Myometrial cell (primary cell): ENCODE data around the gene PRR13. TPM values are rescaled to one million over a fixed set of nuclear protein-coding genes. Genes with fewer than 3 reads are reported as not detected.

Experiments
- total RNA-seq: library from RNA; depleted of rRNA; stranded (reverse); fragments of >200 nt; gene quantifications from 2 replicates; pipeline ENCODE4 v1.2.3, GENCODE V29; 2015

Gene PRR13, protein sequence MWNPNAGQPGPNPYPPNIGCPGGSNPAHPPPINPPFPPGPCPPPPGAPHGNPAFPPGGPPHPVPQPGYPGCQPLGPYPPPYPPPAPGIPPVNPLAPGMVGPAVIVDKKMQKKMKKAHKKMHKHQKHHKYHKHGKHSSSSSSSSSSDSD
- total RNA-seq, result 109 and 110 TPM in 2 replicates

DNA sequence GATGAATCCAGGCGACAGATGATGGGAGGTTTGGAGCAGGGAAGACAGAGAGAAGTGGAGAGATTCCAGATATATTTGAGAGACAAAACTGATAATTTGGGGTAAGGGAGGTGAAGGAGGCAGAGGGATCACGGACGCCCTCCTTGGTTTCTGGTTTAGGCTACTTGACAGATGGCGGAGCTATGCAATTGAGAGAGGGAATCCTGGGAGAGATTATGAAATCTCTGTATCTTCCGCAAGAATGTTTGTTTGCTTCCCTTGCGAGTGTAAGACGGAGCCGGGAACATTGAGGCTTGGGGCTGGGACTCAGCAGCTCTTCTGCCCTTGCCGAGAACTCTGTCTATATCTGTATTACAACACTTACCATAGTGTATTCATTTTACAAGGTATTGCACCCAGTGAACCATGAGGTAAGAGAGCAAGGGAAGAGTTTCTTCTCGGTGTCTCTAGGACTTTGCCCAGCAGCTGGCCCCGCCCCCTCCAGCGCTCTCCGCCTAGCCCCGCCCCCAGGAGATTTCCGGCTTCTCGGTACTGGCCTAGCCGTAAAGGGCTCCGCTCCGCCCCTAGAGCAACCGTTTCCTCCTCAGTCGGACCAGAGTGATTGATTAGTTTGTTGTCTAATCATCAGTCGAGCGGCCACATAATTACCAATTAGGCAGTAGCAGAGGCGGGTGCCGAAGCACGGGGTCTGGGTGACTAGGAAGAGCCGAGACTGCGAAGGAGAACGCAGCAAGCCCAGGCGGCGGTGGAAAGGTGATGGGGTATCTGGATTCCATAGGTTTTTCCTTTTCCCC, at the start of gene PRR13:
Gene PRR13, plus strand, starts transcription at position 695 of the 794 bp plus-strand sequence. CDS start 981 bp downstream, outside the sequence.

DNA sequence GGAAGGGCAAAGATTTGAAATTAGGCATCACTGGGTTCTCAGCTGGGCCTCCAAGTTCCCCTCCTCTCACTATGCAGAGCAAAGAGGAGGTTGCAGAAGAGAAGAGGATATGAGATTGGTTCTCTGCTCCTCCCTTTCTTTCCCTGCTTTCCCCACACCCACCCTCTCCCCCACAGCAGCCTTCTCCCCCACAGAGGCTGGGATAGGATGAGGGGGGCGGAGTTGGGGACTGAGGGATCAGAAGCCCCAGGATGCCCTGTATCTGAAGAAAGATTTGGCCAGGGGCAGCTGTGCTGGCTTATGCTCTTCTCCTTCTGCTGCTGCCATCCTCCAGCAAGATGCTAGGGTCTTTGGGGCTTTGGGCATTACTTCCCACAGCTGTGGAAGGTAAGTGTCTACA, 17.9 kb upstream of the PRR13 start, which contains the start of gene AMHR2:
Gene AMHR2, plus strand, starts transcription at position 259 of the 400 bp plus-strand sequence. Its CDS starts 80 bp downstream, at position 339.

DNA sequence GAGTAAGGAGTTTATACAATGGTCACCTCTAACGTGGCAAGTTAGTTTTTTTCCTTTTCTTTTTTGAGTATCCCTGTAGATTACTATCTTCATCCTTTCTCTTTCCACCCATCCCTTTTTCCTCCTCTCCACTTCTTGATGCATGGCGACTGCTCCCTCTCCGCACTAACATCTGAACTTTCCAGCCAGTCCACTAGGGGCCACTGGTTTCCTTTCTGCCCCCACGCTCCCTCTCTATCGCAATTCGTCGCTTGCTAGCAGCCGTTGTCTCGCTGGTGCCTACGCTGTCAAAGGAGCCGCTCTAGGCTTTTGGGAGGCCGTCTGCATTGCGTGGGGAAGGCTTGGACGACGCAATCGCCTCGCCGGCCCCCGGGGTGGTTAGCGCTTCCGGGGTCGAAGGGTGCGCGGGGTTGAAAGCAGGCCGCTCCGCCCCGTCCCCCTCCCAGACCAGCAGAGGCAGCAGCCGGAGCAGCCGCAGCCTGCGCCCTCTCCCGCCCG, 10.2 kb downstream of the PRR13 start, which contains the start of gene PCBP2:
Gene PCBP2, plus strand, starts transcription at position 442 of the 498 bp plus-strand sequence. CDS start 2,699 bp downstream, outside the sequence.

Other genes with a start within 250 kb of the PRR13 start
- gene ITGB7, start 234.5 kb upstream of the PRR13 start, total RNA-seq, result 0.71 TPM in 1 of 2 replicates, not detected in the other
- 37.7 and 49.9 TPM in 2 replicates for gene RARG, start 209.5 kb upstream of the PRR13 start, total RNA-seq
- gene ESPL1, start 173.4 kb upstream of the PRR13 start, total RNA-seq, result 7.2 and 8.2 TPM in 2 replicates
- gene PFDN5, start 146.2 kb upstream of the PRR13 start, total RNA-seq, result 498 and 536 TPM in 2 replicates
- 106 and 127 TPM in 2 replicates for gene MYG1, start 142.0 kb upstream of the PRR13 start, total RNA-seq
- 75.5 and 86.8 TPM in 2 replicates for gene AAAS, start 120.1 kb upstream of the PRR13 start, total RNA-seq
- not detected in 2 replicates for gene SP7, start 105.4 kb upstream of the PRR13 start, total RNA-seq
- 42.7 and 46.1 TPM in 2 replicates for gene SP1, start 61.6 kb upstream of the PRR13 start, total RNA-seq
- gene AMHR2, start 17.9 kb upstream of the PRR13 start, total RNA-seq, result not detected in 2 replicates
- 172 and 186 TPM in 2 replicates for gene PCBP2, start 10.4 kb downstream of the PRR13 start, total RNA-seq
- gene MAP3K12, start 57.7 kb downstream of the PRR13 start, total RNA-seq, result 32.0 and 32.8 TPM in 2 replicates
- gene TARBP2, start 59.5 kb downstream of the PRR13 start, total RNA-seq, result 49.3 and 60.5 TPM in 2 replicates
- not detected in 2 replicates for gene NPFF, start 65.8 kb downstream of the PRR13 start, total RNA-seq
- gene ATF7, start 184.6 kb downstream of the PRR13 start, total RNA-seq, result 9.2 and 9.7 TPM in 2 replicates
- gene ATP5MC2, start 234.3 kb downstream of the PRR13 start, total RNA-seq, result 498 and 577 TPM in 2 replicates